Measurements from ENCODE around the gene FKBP10. TPM values are rescaled to one million over a fixed set of nuclear protein-coding genes. Genes with fewer than 3 reads are reported as not detected.

Gene FKBP10
- total and polyA plus RNA-seq, 9 of the 15 experiments (the other 6 are each of a cell fraction or from before 2014, with no cell fraction given), result 0.03 to 3.0 (median 1.4) TPM; not detected in 1

- H3K36me3 ChIP-seq (ENCODE audit: control insufficient read depth, insufficient read depth, low read length), result peaks cover 78% of the 10 kb centered on the region; the same call in 2 of the 3 replicates
- H3K4me1 ChIP-seq (replicated peaks in 1 of 2; ENCODE audit: control insufficient read depth in 2 of 2, insufficient read depth in 2 of 2, low read length in 2 of 2), result peaks cover 3 to 11% of the 10 kb centered on the region in 2 experiments; a peak in 4 of 5 replicates
- ChIA-PET CTCF (ENCODE audit: low intra/inter-chr PET ratio) (no interaction called here), POLR2A (interaction anchor here (0.6 to 1.2 kb wide), 4 partner anchors 10 to 806 kb away, joined by 3 to 6 read pairs (median 3); partner anchors contain the start of gene PLEKHH3)
- no peaks in the 10 kb centered on the region for H3K79me2 ChIP-seq (ENCODE audit: control insufficient read depth, insufficient read depth, low read length)
- no peaks in the 10 kb centered on the region for H3K27me3 ChIP-seq (ENCODE audit: control insufficient read depth in 2 of 2, insufficient read depth in 2 of 2, low read length in 2 of 2)
- BruUV-seq (replicated peaks), result no TSS peak
- intact Hi-C loops (cut with micrococcal nuclease) (no loop called here), in situ Hi-C loops (cut with MboI) (no loop called here)
- no peak overlapping the region for H2AFZ ChIP-seq (ENCODE audit: low read depth, low read length)
- DNase-seq (ENCODE audit: extremely low read depth in 1 of 4, low spot score in 3 of 4), result no peak
- H3K9ac ChIP-seq (ENCODE audit: insufficient read depth in 1 of 2, low read depth in 2 of 2, low read length in 2 of 2), result no peak overlapping the region; a peak in 1 of 4 replicates
- no peak overlapping the region for H3K27ac ChIP-seq (ENCODE audit: extremely low read depth, low read depth, low read length)
- H3K9me1 ChIP-seq (ENCODE audit: control insufficient read depth, insufficient read depth, low read length), result peaks cover 4% of the 10 kb centered on the region
- H3K9me3 ChIP-seq (replicated peaks; ENCODE audit: control insufficient read depth, insufficient read depth, low read depth, low read length), result no peaks in the 10 kb centered on the region
- ATAC-seq, result peak; percentile 20; the same call in 1 of the 3 replicates
- no peak overlapping the region for H3K4me2 ChIP-seq (ENCODE audit: insufficient read depth, low read length)
- no peak for FAIRE-seq
- 76% methylated on average over 7 of the region's 7 CpGs for WGBS (ENCODE audit: insufficient coverage, low coverage, missing lambda C conversion rate)
- no peak overlapping the region for H3K4me3 ChIP-seq
- no peaks in the 10 kb centered on the region for H4K20me1 ChIP-seq (replicated peaks; ENCODE audit: control insufficient read depth, insufficient read depth, low read length)
- no peak for TF ChIP-seq HEY1 (CRISPR knock-in tag; IDR thresholded peaks at IDR 0.05; ENCODE audit: borderline replicate concordance)
- TF ChIP-seq IRF2 (CRISPR knock-in tag; IDR thresholded peaks at IDR 0.05), result no peak
- TF ChIP-seq ATF1 (CRISPR knock-in tag; IDR thresholded peaks at IDR 0.05), result no peak
- peak; percentile 36; the same call in 1 of the 2 replicates for TF ChIP-seq ATF1 (tag; IDR thresholded peaks at IDR 0.05)
- TF ChIP-seq RAD51 (IDR thresholded peaks at IDR 0.05; ENCODE audit: borderline replicate concordance, low read depth), result peak; percentile 30; the same call in 1 of the 2 replicates
- TF ChIP-seq USF1 (CRISPR knock-in tag; IDR thresholded peaks at IDR 0.05), result peak; percentile 81
- TF ChIP-seq ESRRB (CRISPR knock-in tag; IDR thresholded peaks at IDR 0.05; ENCODE audit: borderline replicate concordance), result no peak
- 0 out of 2 replicates have a peak, but pooled peaks have one; percentile 40 for TF ChIP-seq ZNF395 (CRISPR knock-in tag; IDR thresholded peaks at IDR 0.05)
- peak; percentile 34; the same call in 1 of the 2 replicates for TF ChIP-seq MYC (IDR thresholded peaks at IDR 0.05; ENCODE audit: low read depth, low read length)
- no peak for TF ChIP-seq MYC (CRISPR knock-in tag; IDR thresholded peaks at IDR 0.05; ENCODE audit: borderline replicate concordance, low read depth)
- TF ChIP-seq ZBTB26 (CRISPR knock-in tag; IDR thresholded peaks at IDR 0.05), result no peak
- no peak for TF ChIP-seq CREB1 (IDR thresholded peaks at IDR 0.05)
- 0 out of 2 replicates have a peak, but pooled peaks have one; percentile 21 for TF ChIP-seq CREB1 (CRISPR knock-in tag; IDR thresholded peaks at IDR 0.05)
- peak; percentile 70 for TF ChIP-seq L3MBTL2 (IDR thresholded peaks at IDR 0.05)
- TF ChIP-seq HMG20A (CRISPR knock-in tag; conservative IDR thresholded peaks at IDR 0.05), result no peak
- TF ChIP-seq CTCF (IDR thresholded peaks at IDR 0.05 in 2 of 3, conservative IDR thresholded peaks at IDR 0.05 in 1 of 3; ENCODE audit: insufficient read depth in 2 of 3, low read depth in 1 of 3, low read length in 3 of 3), result no peak
- no peak for TF ChIP-seq ZNF165 (CRISPR knock-in tag; IDR thresholded peaks at IDR 0.05; ENCODE audit: borderline replicate concordance)
- TF ChIP-seq POLR2AphosphoS5 (IDR thresholded peaks at IDR 0.05; ENCODE audit: control insufficient read depth, insufficient read depth, low read depth, low read length), result 0 out of 2 replicates have a peak, but pooled peaks have one; percentile 8
- TF ChIP-seq CBX3 (IDR thresholded peaks at IDR 0.05; ENCODE audit: borderline replicate concordance in 1 of 2, low read length in 2 of 2), result no peak
Observed at GRCh38 chr17:41870627-41871026, 57.8 kb downstream of the FKBP10 start.

Data from K562 (cell line).